Measurements from ENCODE around the gene AMMECR1.

AMMECR1 gene

GRCh38 chrX:110287605-110288004 lies 30.3 kb downstream of the AMMECR1 start:
- no peaks in the 10 kb centered on the region for H3K9me3 ChIP-seq (ENCODE audit: control insufficient read depth in 1 of 2, low read length in 2 of 2)
- no peak overlapping the region for H3K27ac ChIP-seq (ENCODE audit: low read depth, low read length)

GRCh38 chrX:110286106-110286505 lies 31.8 kb downstream of the AMMECR1 start:
- Histone ChIP-seq H3K27ac (ENCODE audit: low read depth, low read length) (no peak overlapping the region), H3K27me3 (ENCODE audit: control insufficient read depth in 1 of 2, insufficient read depth in 2 of 2, low read length in 2 of 2) (no peaks in the 10 kb centered on the region), H3K36me3 (ENCODE audit: control insufficient read depth in 1 of 2, insufficient read depth in 2 of 2, low read length in 2 of 2) (no peaks in the 10 kb centered on the region), H3K9me3 (ENCODE audit: control insufficient read depth in 1 of 2, low read length in 2 of 2) (no peaks in the 10 kb centered on the region), H3K9ac (ENCODE audit: low read depth in 1 of 2, low read length in 2 of 2) (no peak overlapping the region), H3K4me3 (ENCODE audit: low read depth in 1 of 2, low read length in 2 of 2) (no peak overlapping the region), H3K4me1 (ENCODE audit: control insufficient read depth in 1 of 2, insufficient read depth in 2 of 2, low read length in 2 of 2) (no peaks in the 10 kb centered on the region)

More at GRCh38 chrX:110287605-110288004, 30.3 kb downstream of the AMMECR1 start:
- no peaks in the 10 kb centered on the region for H3K36me3 ChIP-seq (ENCODE audit: control insufficient read depth in 1 of 2, insufficient read depth in 2 of 2, low read length in 2 of 2)
- no peak overlapping the region for H3K4me3 ChIP-seq (ENCODE audit: low read depth in 1 of 2, low read length in 2 of 2)
- H3K27me3 ChIP-seq (ENCODE audit: control insufficient read depth in 1 of 2, insufficient read depth in 2 of 2, low read length in 2 of 2), result no peaks in the 10 kb centered on the region
- no peak overlapping the region for H3K9ac ChIP-seq (ENCODE audit: low read depth in 1 of 2, low read length in 2 of 2)
- no peaks in the 10 kb centered on the region for H3K4me1 ChIP-seq (ENCODE audit: control insufficient read depth in 1 of 2, insufficient read depth in 2 of 2, low read length in 2 of 2)

- no peak overlapping the region for H3K27ac ChIP-seq (ENCODE audit: low read depth, low read length)
- H3K4me1 ChIP-seq (ENCODE audit: control insufficient read depth in 1 of 2, insufficient read depth in 2 of 2, low read length in 2 of 2), result no peaks in the 10 kb centered on the region
- H3K4me3 ChIP-seq (ENCODE audit: low read depth in 1 of 2, low read length in 2 of 2), result no peak overlapping the region
- no peak overlapping the region for H3K9ac ChIP-seq (ENCODE audit: low read depth in 1 of 2, low read length in 2 of 2)
- no peaks in the 10 kb centered on the region for H3K27me3 ChIP-seq (ENCODE audit: control insufficient read depth in 1 of 2, insufficient read depth in 2 of 2, low read length in 2 of 2)
- no peaks in the 10 kb centered on the region for H3K36me3 ChIP-seq (ENCODE audit: control insufficient read depth in 1 of 2, insufficient read depth in 2 of 2, low read length in 2 of 2)
- no peaks in the 10 kb centered on the region for H3K9me3 ChIP-seq (ENCODE audit: control insufficient read depth in 1 of 2, low read length in 2 of 2)
These were observed 33.7 kb downstream of the AMMECR1 start for GRCh38 chrX:110284159-110284558.

- Histone ChIP-seq H3K27me3 (ENCODE audit: control insufficient read depth in 1 of 2, insufficient read depth in 2 of 2, low read length in 2 of 2) (no peaks in the 10 kb centered on the region), H3K27ac (ENCODE audit: low read depth, low read length) (no peak overlapping the region), H3K4me3 (ENCODE audit: low read depth in 1 of 2, low read length in 2 of 2) (no peak overlapping the region)
These were observed 35.0 kb downstream of the AMMECR1 start for GRCh38 chrX:110282922-110283321.

GRCh38 chrX:110281377-110281776 lies 36.5 kb downstream of the AMMECR1 start:
- Histone ChIP-seq H3K4me3 (ENCODE audit: low read depth in 1 of 2, low read length in 2 of 2) (no peak overlapping the region), H3K27me3 (ENCODE audit: control insufficient read depth in 1 of 2, insufficient read depth in 2 of 2, low read length in 2 of 2) (no peaks in the 10 kb centered on the region), H3K27ac (ENCODE audit: low read depth, low read length) (no peak overlapping the region), H3K36me3 (ENCODE audit: control insufficient read depth in 1 of 2, insufficient read depth in 2 of 2, low read length in 2 of 2) (no peaks in the 10 kb centered on the region), H3K9ac (ENCODE audit: low read depth in 1 of 2, low read length in 2 of 2) (no peak overlapping the region), H3K4me1 (ENCODE audit: control insufficient read depth in 1 of 2, insufficient read depth in 2 of 2, low read length in 2 of 2) (peaks cover 0 to 4% of the 10 kb centered on the region in 2 donors), H3K9me3 (ENCODE audit: control insufficient read depth in 1 of 2, low read length in 2 of 2) (no peaks in the 10 kb centered on the region)

More at GRCh38 chrX:110282922-110283321, 35.0 kb downstream of the AMMECR1 start:
- H3K36me3 ChIP-seq (ENCODE audit: control insufficient read depth in 1 of 2, insufficient read depth in 2 of 2, low read length in 2 of 2), result no peaks in the 10 kb centered on the region
- no peak overlapping the region for H3K9ac ChIP-seq (ENCODE audit: low read depth in 1 of 2, low read length in 2 of 2)
- peaks cover 0 to 4% of the 10 kb centered on the region in 2 donors for H3K4me1 ChIP-seq (ENCODE audit: control insufficient read depth in 1 of 2, insufficient read depth in 2 of 2, low read length in 2 of 2)
- no peaks in the 10 kb centered on the region for H3K9me3 ChIP-seq (ENCODE audit: control insufficient read depth in 1 of 2, low read length in 2 of 2)

- peaks cover 0 to 4% of the 10 kb centered on the region in 2 donors for H3K4me1 ChIP-seq (ENCODE audit: control insufficient read depth in 1 of 2, insufficient read depth in 2 of 2, low read length in 2 of 2)
- H3K36me3 ChIP-seq (ENCODE audit: control insufficient read depth in 1 of 2, insufficient read depth in 2 of 2, low read length in 2 of 2), result no peaks in the 10 kb centered on the region
- no peaks in the 10 kb centered on the region for H3K27me3 ChIP-seq (ENCODE audit: control insufficient read depth in 1 of 2, insufficient read depth in 2 of 2, low read length in 2 of 2)
- no peaks in the 10 kb centered on the region for H3K9me3 ChIP-seq (ENCODE audit: control insufficient read depth in 1 of 2, low read length in 2 of 2)
- H3K4me3 ChIP-seq (ENCODE audit: low read depth in 1 of 2, low read length in 2 of 2), result no peak overlapping the region
- no peak overlapping the region for H3K27ac ChIP-seq (ENCODE audit: low read depth, low read length)
- no peak overlapping the region for H3K9ac ChIP-seq (ENCODE audit: low read depth in 1 of 2, low read length in 2 of 2)
These were observed 36.9 kb downstream of the AMMECR1 start for GRCh38 chrX:110280954-110281353.

- H3K4me1 ChIP-seq (ENCODE audit: control insufficient read depth in 1 of 2, insufficient read depth in 2 of 2, low read length in 2 of 2), result peaks cover 0 to 4% of the 10 kb centered on the region in 2 donors
- H3K27me3 ChIP-seq (ENCODE audit: control insufficient read depth in 1 of 2, insufficient read depth in 2 of 2, low read length in 2 of 2), result no peaks in the 10 kb centered on the region
- no peaks in the 10 kb centered on the region for H3K9me3 ChIP-seq (ENCODE audit: control insufficient read depth in 1 of 2, low read length in 2 of 2)
- no peak overlapping the region for H3K9ac ChIP-seq (ENCODE audit: low read depth in 1 of 2, low read length in 2 of 2)
- no peak overlapping the region for H3K27ac ChIP-seq (ENCODE audit: low read depth, low read length)
- no peaks in the 10 kb centered on the region for H3K36me3 ChIP-seq (ENCODE audit: control insufficient read depth in 1 of 2, insufficient read depth in 2 of 2, low read length in 2 of 2)
- H3K4me3 ChIP-seq (ENCODE audit: low read depth in 1 of 2, low read length in 2 of 2), result no peak overlapping the region
These were observed 40.3 kb downstream of the AMMECR1 start for GRCh38 chrX:110277609-110278008.

- Histone ChIP-seq H3K9me3 (ENCODE audit: control insufficient read depth in 1 of 2, low read length in 2 of 2) (no peaks in the 10 kb centered on the region), H3K27ac (ENCODE audit: low read depth, low read length) (no peak overlapping the region), H3K27me3 (ENCODE audit: control insufficient read depth in 1 of 2, insufficient read depth in 2 of 2, low read length in 2 of 2) (no peaks in the 10 kb centered on the region), H3K4me1 (ENCODE audit: control insufficient read depth in 1 of 2, insufficient read depth in 2 of 2, low read length in 2 of 2) (peaks cover 0 to 4% of the 10 kb centered on the region in 2 donors), H3K4me3 (ENCODE audit: low read depth in 1 of 2, low read length in 2 of 2) (no peak overlapping the region), H3K36me3 (ENCODE audit: control insufficient read depth in 1 of 2, insufficient read depth in 2 of 2, low read length in 2 of 2) (no peaks in the 10 kb centered on the region), H3K9ac (ENCODE audit: low read depth in 1 of 2, low read length in 2 of 2) (no peak overlapping the region)
These were observed 41.1 kb downstream of the AMMECR1 start for GRCh38 chrX:110276778-110277177.

GRCh38 chrX:110268886-110269285 lies 49.0 kb downstream of the AMMECR1 start:
- Histone ChIP-seq H3K4me3 (ENCODE audit: low read depth in 1 of 2, low read length in 2 of 2) (no peak overlapping the region), H3K9me3 (ENCODE audit: control insufficient read depth in 1 of 2, low read length in 2 of 2) (no peaks in the 10 kb centered on the region), H3K27ac (ENCODE audit: low read depth, low read length) (no peak overlapping the region), H3K27me3 (ENCODE audit: control insufficient read depth in 1 of 2, insufficient read depth in 2 of 2, low read length in 2 of 2) (no peaks in the 10 kb centered on the region), H3K9ac (ENCODE audit: low read depth in 1 of 2, low read length in 2 of 2) (no peak overlapping the region), H3K4me1 (ENCODE audit: control insufficient read depth in 1 of 2, insufficient read depth in 2 of 2, low read length in 2 of 2) (no peaks in the 10 kb centered on the region), H3K36me3 (ENCODE audit: control insufficient read depth in 1 of 2, insufficient read depth in 2 of 2, low read length in 2 of 2) (no peaks in the 10 kb centered on the region)

- no peak overlapping the region for H3K9ac ChIP-seq (ENCODE audit: low read depth in 1 of 2, low read length in 2 of 2)
- no peaks in the 10 kb centered on the region for H3K4me1 ChIP-seq (ENCODE audit: control insufficient read depth in 1 of 2, insufficient read depth in 2 of 2, low read length in 2 of 2)
- no peak overlapping the region for H3K4me3 ChIP-seq (ENCODE audit: low read depth in 1 of 2, low read length in 2 of 2)
- H3K27ac ChIP-seq (ENCODE audit: low read depth, low read length), result no peak overlapping the region
- H3K27me3 ChIP-seq (ENCODE audit: control insufficient read depth in 1 of 2, insufficient read depth in 2 of 2, low read length in 2 of 2), result no peaks in the 10 kb centered on the region
- H3K9me3 ChIP-seq (ENCODE audit: control insufficient read depth in 1 of 2, low read length in 2 of 2), result no peaks in the 10 kb centered on the region
- no peaks in the 10 kb centered on the region for H3K36me3 ChIP-seq (ENCODE audit: control insufficient read depth in 1 of 2, insufficient read depth in 2 of 2, low read length in 2 of 2)
These were observed 49.5 kb downstream of the AMMECR1 start for GRCh38 chrX:110268395-110268794.

GRCh38 chrX:110267874-110268273 lies 50.0 kb downstream of the AMMECR1 start:
- no peak overlapping the region for H3K4me3 ChIP-seq (ENCODE audit: low read depth in 1 of 2, low read length in 2 of 2)
- H3K27ac ChIP-seq (ENCODE audit: low read depth, low read length), result no peak overlapping the region
- no peak overlapping the region for H3K9ac ChIP-seq (ENCODE audit: low read depth in 1 of 2, low read length in 2 of 2)
- H3K4me1 ChIP-seq (ENCODE audit: control insufficient read depth in 1 of 2, insufficient read depth in 2 of 2, low read length in 2 of 2), result no peaks in the 10 kb centered on the region
- H3K9me3 ChIP-seq (ENCODE audit: control insufficient read depth in 1 of 2, low read length in 2 of 2), result no peaks in the 10 kb centered on the region
- no peaks in the 10 kb centered on the region for H3K27me3 ChIP-seq (ENCODE audit: control insufficient read depth in 1 of 2, insufficient read depth in 2 of 2, low read length in 2 of 2)
- H3K36me3 ChIP-seq (ENCODE audit: control insufficient read depth in 1 of 2, insufficient read depth in 2 of 2, low read length in 2 of 2), result no peaks in the 10 kb centered on the region
